PC-3 (cell line): ENCODE measurements around the gene ERFL. TPM values are rescaled to one million over a fixed set of nuclear protein-coding genes. Genes with fewer than 3 reads are reported as not detected.

ENCODE experiments used
- ATAC-seq: fragments of 200-7000 bp; cut with Tn5 transposase; 2 replicates; pipeline ENCODE4 v1.9.1; 2020; ENCODE audit warnings: mild to moderate bottlenecking, moderate library complexity
- BruUV-seq: library from RNA; stranded (reverse); fragments of 400-500 nt; replicated peaks from 2 replicates; lab custom pipeline; 2021; lab: Mats Ljungman, UMichigan
- CTCF ChIA-PET: fragments of 300-600 bp; sonication (Branson Sonifier 250); formaldehyde crosslinking; loops from one replicate; lab custom pipeline; 2022; ENCODE audit warnings: antibody characterized with exemption; lab: Charles Lee
- POLR2A ChIA-PET: fragments of 300-600 bp; sonication (Branson Sonifier 250); formaldehyde crosslinking; loops from one replicate; lab custom pipeline; 2022; ENCODE audit warnings: antibody characterized with exemption; ENCODE audit not compliant: unreplicated experiment; lab: Charles Lee
- DNase-seq: peaks from one replicate; pipeline ENCODE4 v3.0.0-alpha.2; 2015
- H2AFZ ChIP-seq: fragments of 300-600 bp; sonication (generic); 2 replicates; pipeline ENCODE4 v1.6.0; 2016; ENCODE audit warnings: antibody characterized with exemption, low read length
- H3F3A ChIP-seq: fragments of 300-600 bp; sonication (generic); one replicate; pipeline ENCODE4 v1.6.0; 2017; ENCODE audit warnings: antibody characterized with exemption, low read length, control low read depth, mild to moderate bottlenecking; ENCODE audit not compliant: unreplicated experiment
- H3K27ac ChIP-seq: fragments of 300-600 bp; sonication (generic); 2 replicates; pipeline ENCODE4 v1.5.1; 2016; ENCODE audit warnings: mild to moderate bottlenecking, low read length
- H3K27me3 ChIP-seq: fragments of 300-600 bp; sonication (generic); 2 replicates; pipeline ENCODE4 v1.6.1; 2016; ENCODE audit warnings: low read length, mixed read lengths
- H3K36me3 ChIP-seq: fragments of 300-600 bp; sonication (generic); 2 replicates; pipeline ENCODE4 v1.6.1; 2016; ENCODE audit warnings: low read depth, mixed run types, low read length, mixed read lengths
- H3K4me1 ChIP-seq: fragments of 300-600 bp; sonication (generic); 2 replicates; pipeline ENCODE4 v1.5.1; 2016; ENCODE audit warnings: low read length; ENCODE audit not compliant: insufficient read depth
- H3K4me2 ChIP-seq: fragments of 300-600 bp; sonication (generic); 2 replicates; pipeline ENCODE4 v1.6.0; 2016; ENCODE audit warnings: low read length
- H3K4me3 ChIP-seq: fragments of 300-600 bp; sonication (generic); 2 replicates; pipeline ENCODE4 v1.5.1; 2016; ENCODE audit warnings: mild to moderate bottlenecking, low read length, mixed read lengths
- H3K79me2 ChIP-seq: fragments of 300-600 bp; sonication (generic); 2 replicates; pipeline ENCODE4 v1.6.1; 2017; ENCODE audit warnings: low read length, mixed read lengths
- H3K9ac ChIP-seq: fragments of 300-600 bp; sonication (generic); 2 replicates; pipeline ENCODE4 v1.6.0; 2016; ENCODE audit warnings: mild to moderate bottlenecking, low read length
- H3K9me2 ChIP-seq: fragments of 300-600 bp; sonication (generic); replicated peaks from 2 replicates; pipeline ENCODE4 v1.6.1; 2016; ENCODE audit warnings: mixed run types, low read length, mixed read lengths
- H3K9me3 ChIP-seq: fragments of 300-600 bp; sonication (generic); 2 replicates; pipeline ENCODE4 v1.6.1; 2016; ENCODE audit warnings: low read length, mixed read lengths
- H4K20me1 ChIP-seq: fragments of 300-600 bp; sonication (generic); 2 replicates; pipeline ENCODE4 v1.6.1; 2016; ENCODE audit warnings: low read length, mixed read lengths
- CTCF ChIP-seq: fragments of 300-600 bp; sonication (generic); conservative IDR thresholded peaks from 2 replicates; pipeline ENCODE4 v1.5.1; 2017; ENCODE audit warnings: antibody characterized with exemption, low read depth, mild to moderate bottlenecking, low read length
- EZH2 ChIP-seq: fragments of 300-600 bp; sonication (generic); IDR thresholded peaks from one replicate; pipeline ENCODE4 v1.6.1; 2017; ENCODE audit warnings: antibody characterized with exemption, mild to moderate bottlenecking, low read length; ENCODE audit not compliant: unreplicated experiment
- EZH2phosphoT487 ChIP-seq: fragments of 300-600 bp; sonication (generic); IDR thresholded peaks from 2 replicates; pipeline ENCODE4 v1.6.1; 2018; ENCODE audit warnings: mild to moderate bottlenecking, antibody characterized with exemption, low read length, borderline replicate concordance
- intact Hi-C: fragments of 100-400 bp; cut with micrococcal nuclease; formaldehyde crosslinking; loops from 2 replicates; pipeline ENCODE4 v1.9.0; 2023
- microRNA-seq: library from miRNA; unstranded; fragments of <30 nt; microRNA quantifications from one replicate; pipeline ENCODE4 v1.1.0, GENCODE V29; 2020; ENCODE audit not compliant: unreplicated experiment
- total RNA-seq: library from RNA; depleted of rRNA; stranded (reverse); fragments of >200 nt; gene quantifications from 2 replicates; pipeline ENCODE4 v1.2.3, GENCODE V29; 2014; rRNA removed

The ERFL gene
- total RNA-seq, 1 experiment from 2014 or later = 0.11 TPM

DNA sequence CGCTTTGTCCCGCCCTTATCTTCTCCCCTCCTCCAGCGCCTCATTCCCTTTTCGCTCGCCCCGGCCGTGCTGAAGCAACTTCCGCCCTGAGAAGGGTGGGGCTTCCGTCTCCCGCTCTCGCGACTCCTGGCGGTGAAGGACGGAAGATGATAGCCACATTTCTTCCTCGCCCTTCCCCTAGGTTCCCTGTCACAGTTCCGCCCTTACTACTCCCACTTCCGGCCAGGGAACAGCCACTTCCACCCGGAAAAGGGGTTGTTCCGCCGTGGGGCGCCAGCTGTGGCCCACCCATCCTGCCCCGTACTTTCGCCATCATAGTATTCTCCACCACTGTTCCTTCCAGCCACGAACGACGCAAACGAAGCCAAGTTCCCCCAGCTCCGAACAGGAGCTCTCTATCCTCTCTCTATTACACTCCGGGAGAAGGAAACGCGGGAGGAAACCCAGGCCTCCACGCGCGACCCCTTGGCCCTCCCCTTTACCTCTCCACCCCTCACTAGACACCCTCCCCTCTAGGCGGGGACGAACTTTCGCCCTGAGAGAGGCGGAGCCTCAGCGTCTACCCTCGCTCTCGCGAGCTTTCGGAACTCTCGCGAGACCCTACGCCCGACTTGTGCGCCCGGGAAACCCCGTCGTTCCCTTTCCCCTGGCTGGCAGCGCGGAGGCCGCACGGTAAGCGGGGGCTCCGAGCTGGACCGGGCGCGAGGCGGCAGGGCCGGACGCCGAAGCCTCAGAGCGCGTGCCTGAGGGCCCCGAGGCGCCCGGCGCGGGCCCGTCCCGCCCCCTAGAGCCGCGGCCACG, 68.4 kb downstream of the ERFL start, which contains the start of gene RPS19:
Gene RPS19 (plus strand): TSS at position 638 of the 801 bp plus-strand sequence. CDS start 520 bp downstream, outside the sequence.
- TF ChIP-seq CTCF (peak; percentile 48), EZH2 (no peak)
- Histone ChIP-seq H3K4me2 (peak within 1 kb of the TSS; percentile 98), H3K9ac (peak within 1 kb of the TSS; percentile 100), H4K20me1 (peaks cover 40% of the 10 kb centered on the region), H3K9me2 (no peaks in the 10 kb centered on the region), H3K4me1 (peaks cover 30% of the 10 kb centered on the region), H3K36me3 (peaks cover 41% of the 10 kb centered on the region), H3K4me3 (peak within 1 kb of the TSS; percentile 99), H3K27me3 (no peaks in the 10 kb centered on the region), H3K79me2 (peaks cover 48% of the 10 kb centered on the region), H3K9me3 (no peaks in the 10 kb centered on the region), H3K27ac (peak within 1 kb of the TSS; percentile 92), H3F3A (no peaks in the 10 kb centered on the region), H2AFZ (peak within 1 kb of the TSS; percentile 93)
- ChIA-PET CTCF (interaction anchor here (0.6 kb wide), 1 partner anchor 153 kb away, joined by 3 read pairs; no protein-coding TSS in a partner anchor), POLR2A (interaction anchor here (0.5 to 1.0 kb wide), 4 partner anchors 25 to 1652 kb away, joined by 3 to 6 read pairs (median 4); partner anchors contain the start of gene ZNF574)
- no TSS peak for BruUV-seq
- intact Hi-C loops = no loop called here
- peak; percentile 86 for ATAC-seq
- DNase-seq = peak; percentile 97

GRCh38 chr19:41859213-41859617, 69.0 kb downstream of the ERFL start:
- Histone ChIP-seq H3K9me3 (no peaks in the 10 kb centered on the region), H3K79me2 (peaks cover 42% of the 10 kb centered on the region), H4K20me1 (peaks cover 34% of the 10 kb centered on the region), H3K9me2 (no peaks in the 10 kb centered on the region), H3K27ac (0 out of 2 replicates have a peak overlapping the region, but pooled peaks have one; percentile 7), H3K4me3 (peak overlapping the region; percentile 63), H3K27me3 (peaks cover 5% of the 10 kb centered on the region; the same call in 1 of the 2 replicates), H3K4me2 (peak overlapping the region; percentile 88), H3K9ac (peak overlapping the region; percentile 53; the same call in 1 of the 2 replicates), H3K4me1 (peaks cover 30% of the 10 kb centered on the region), H2AFZ (peak overlapping the region; percentile 76), H3F3A (no peaks in the 10 kb centered on the region), H3K36me3 (peaks cover 35% of the 10 kb centered on the region)
- ChIA-PET POLR2A (interaction anchor here (0.5 kb wide), 1 partner anchor 1652 kb away, joined by 3 read pairs; no protein-coding TSS in a partner anchor), CTCF (interaction anchor here (0.6 kb wide), 1 partner anchor 153 kb away, joined by 3 read pairs; no protein-coding TSS in a partner anchor)
- intact Hi-C loops = no loop called here
- BruUV-seq = no TSS peak
- no peak for ATAC-seq
- TF ChIP-seq EZH2 (no peak), CTCF (no peak), EZH2phosphoT487 (no peak)
- no peak for DNase-seq

Small RNA genes within 50 kb of the gene (microRNA-seq; reads per million reads assigned to microRNA genes)
- not detected for gene MIR6797

Other genes starting within 250 kb of the ERFL start
- gene CEACAM7, start 240.2 kb downstream of the ERFL start, total RNA-seq = not detected in 2 replicates
- gene CEACAM5, start 219.8 kb downstream of the ERFL start, total RNA-seq = 0.75 and 2.8 TPM in 2 replicates
- gene CEACAM6, start 172.9 kb downstream of the ERFL start, total RNA-seq = 7.1 and 9.0 TPM in 2 replicates
- not detected in 2 replicates for gene CEACAM3, start 131.9 kb downstream of the ERFL start, total RNA-seq
- gene LYPD4, start 83.8 kb downstream of the ERFL start, total RNA-seq = not detected in 2 replicates
- gene DMRTC2, start 83.4 kb downstream of the ERFL start, total RNA-seq = not detected in 2 replicates
- 1,687 and 1,830 TPM in 2 replicates for gene RPS19, start 68.2 kb downstream of the ERFL start, total RNA-seq
- gene CD79A, start 51.2 kb downstream of the ERFL start, total RNA-seq = 0.11 TPM in 1 of 2 replicates, not detected in the other
- 50.8 and 64.3 TPM in 2 replicates for gene ARHGEF1, start 45.3 kb downstream of the ERFL start, total RNA-seq
- gene RABAC1, start 30.9 kb upstream of the ERFL start, total RNA-seq = 148 and 158 TPM in 2 replicates
- gene ATP1A3, start 65.8 kb upstream of the ERFL start, total RNA-seq = 4.0 and 8.3 TPM in 2 replicates
- 0.12 TPM in 1 of 2 replicates, not detected in the other for gene GRIK5, start 141.8 kb upstream of the ERFL start, total RNA-seq
- 14.4 and 15.2 TPM in 2 replicates for gene ZNF574, start 147.7 kb upstream of the ERFL start, total RNA-seq
- gene POU2F2, start 204.0 kb upstream of the ERFL start, total RNA-seq = 1.4 and 2.4 TPM in 2 replicates